GM12878 (cell line): Measurements from ENCODE around the gene DIP2C.

Experiments used
- CUX1 ChIP-seq: IDR thresholded peaks from 2 replicates; pipeline ENCODE4 v1.6.1; 2012; ENCODE audit warnings: improper control_type of control experiment, low read depth, low read length; ENCODE audit not compliant: insufficient replicate concordance
- TAF1 ChIP-seq: IDR thresholded peaks from 2 replicates; pipeline ENCODE4 v1.6.1; 2011; ENCODE audit warnings: mild to moderate bottlenecking, low read depth, low read length, borderline replicate concordance

DNA sequence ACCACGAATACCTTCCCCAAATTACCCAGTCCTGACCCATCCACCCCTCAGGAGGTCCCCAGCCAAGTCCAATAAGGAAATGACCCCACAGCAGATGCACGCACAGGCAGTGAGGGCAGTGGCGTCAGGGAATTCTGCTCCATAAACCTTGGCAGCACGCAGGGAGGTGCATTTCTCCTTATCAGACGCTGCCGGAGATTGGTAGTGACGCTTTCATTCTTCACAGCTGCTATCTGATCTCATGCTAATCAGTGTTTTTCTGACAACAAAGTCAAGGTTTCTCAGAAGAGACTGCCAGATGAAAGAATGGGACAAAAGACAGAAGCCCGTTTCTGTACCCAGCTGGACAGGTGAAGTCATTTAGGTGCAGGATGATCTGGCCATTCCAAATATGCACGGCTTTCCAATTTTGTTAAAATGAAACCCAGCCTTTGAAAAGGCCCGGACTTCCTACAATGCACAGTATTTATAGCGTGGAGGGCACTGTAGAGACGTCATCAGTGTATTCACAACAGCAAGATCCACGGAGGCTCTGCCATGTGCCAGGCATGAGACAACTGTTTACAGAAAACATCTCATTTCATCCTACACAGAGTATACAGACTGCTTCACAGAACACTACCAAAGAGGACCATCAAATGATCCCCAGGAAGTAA, 35.3 kb downstream of the DIP2C start:
- no peak for TF ChIP-seq TAF1
- no peak for TF ChIP-seq CUX1
